ENCODE data around the gene CCDC149.

The CCDC149 gene

GRCh38 chr4:24912252-24913118 lies at the start of gene CCDC149:
TSS of gene CCDC149 (minus strand) at chr4:24913042. CDS start at chr4:24912864, 178 bp downstream.
- CTCF ChIA-PET, result interaction anchor here (0.6 kb wide), 1 partner anchor 847 kb away, joined by 3 read pairs; no protein-coding TSS in a partner anchor
- DNase-seq (ENCODE audit: low spot score), result peak; percentile 60
- peak within 1 kb of the TSS; percentile 53 for H3K27ac ChIP-seq
- POLR2A ChIA-PET (ENCODE audit: low non-redundant PET), result no interaction called here
- TF ChIP-seq CTCF (conservative IDR thresholded peaks at IDR 0.05; ENCODE audit: low read depth), result no peak

GRCh38 chr4:24957886-24958285 lies 45.0 kb upstream of the CCDC149 start:
- ChIA-PET POLR2A (ENCODE audit: low non-redundant PET) (no interaction called here), CTCF (no interaction called here)
- no peak overlapping the region for H3K27ac ChIP-seq
- DNase-seq (ENCODE audit: low spot score), result no peak
- TF ChIP-seq CTCF (conservative IDR thresholded peaks at IDR 0.05; ENCODE audit: low read depth), result no peak

GRCh38 chr4:24956763-24957162 lies 43.9 kb upstream of the CCDC149 start:
- no peak for TF ChIP-seq CTCF (conservative IDR thresholded peaks at IDR 0.05; ENCODE audit: low read depth)
- ChIA-PET CTCF (no interaction called here), POLR2A (ENCODE audit: low non-redundant PET) (no interaction called here)
- no peak for DNase-seq (ENCODE audit: low spot score)
- H3K27ac ChIP-seq, result no peak overlapping the region

GRCh38 chr4:24956091-24956490 lies 43.2 kb upstream of the CCDC149 start:
- TF ChIP-seq CTCF (conservative IDR thresholded peaks at IDR 0.05; ENCODE audit: low read depth), result no peak
- DNase-seq (ENCODE audit: low spot score), result no peak
- POLR2A ChIA-PET (ENCODE audit: low non-redundant PET), result no interaction called here
- CTCF ChIA-PET, result no interaction called here
- no peak overlapping the region for H3K27ac ChIP-seq

- CTCF ChIA-PET, result no interaction called here
Measured at GRCh38 chr4:24952667-24953066, 39.8 kb upstream of the CCDC149 start.

GRCh38 chr4:24949970-24950369 lies 37.1 kb upstream of the CCDC149 start:
- POLR2A ChIA-PET (ENCODE audit: low non-redundant PET), result no interaction called here
- CTCF ChIA-PET, result interaction anchor here (0.6 kb wide), 1 partner anchor 195 kb away, joined by 3 read pairs; no protein-coding TSS in a partner anchor
- no peak for DNase-seq (ENCODE audit: low spot score)
- no peak overlapping the region for H3K27ac ChIP-seq
- TF ChIP-seq CTCF (conservative IDR thresholded peaks at IDR 0.05; ENCODE audit: low read depth), result no peak

More at GRCh38 chr4:24952667-24953066, 39.8 kb upstream of the CCDC149 start:
- POLR2A ChIA-PET (ENCODE audit: low non-redundant PET), result no interaction called here
- no peak for DNase-seq (ENCODE audit: low spot score)
- no peak overlapping the region for H3K27ac ChIP-seq
- no peak for TF ChIP-seq CTCF (conservative IDR thresholded peaks at IDR 0.05; ENCODE audit: low read depth)
